PC-9 (cell line): Measurements from ENCODE around the gene RPTOR.

Source experiments
- EZH2 ChIP-seq: fragments of 200-600 bp; sonication (generic); IDR thresholded peaks from 2 replicates; pipeline ENCODE4 v1.8.0; 2017; ENCODE audit warnings: antibody characterized with exemption, low read depth
- TF ChIP-seq, protein P1 (sequence below): fragments of 200-600 bp; sonication (generic); conservative IDR thresholded peaks from 2 replicates; pipeline ENCODE4 v1.6.1; 2017; ENCODE audit warnings: mixed run types, antibody characterized with exemption, mild to moderate bottlenecking, moderate library complexity

DNA sequence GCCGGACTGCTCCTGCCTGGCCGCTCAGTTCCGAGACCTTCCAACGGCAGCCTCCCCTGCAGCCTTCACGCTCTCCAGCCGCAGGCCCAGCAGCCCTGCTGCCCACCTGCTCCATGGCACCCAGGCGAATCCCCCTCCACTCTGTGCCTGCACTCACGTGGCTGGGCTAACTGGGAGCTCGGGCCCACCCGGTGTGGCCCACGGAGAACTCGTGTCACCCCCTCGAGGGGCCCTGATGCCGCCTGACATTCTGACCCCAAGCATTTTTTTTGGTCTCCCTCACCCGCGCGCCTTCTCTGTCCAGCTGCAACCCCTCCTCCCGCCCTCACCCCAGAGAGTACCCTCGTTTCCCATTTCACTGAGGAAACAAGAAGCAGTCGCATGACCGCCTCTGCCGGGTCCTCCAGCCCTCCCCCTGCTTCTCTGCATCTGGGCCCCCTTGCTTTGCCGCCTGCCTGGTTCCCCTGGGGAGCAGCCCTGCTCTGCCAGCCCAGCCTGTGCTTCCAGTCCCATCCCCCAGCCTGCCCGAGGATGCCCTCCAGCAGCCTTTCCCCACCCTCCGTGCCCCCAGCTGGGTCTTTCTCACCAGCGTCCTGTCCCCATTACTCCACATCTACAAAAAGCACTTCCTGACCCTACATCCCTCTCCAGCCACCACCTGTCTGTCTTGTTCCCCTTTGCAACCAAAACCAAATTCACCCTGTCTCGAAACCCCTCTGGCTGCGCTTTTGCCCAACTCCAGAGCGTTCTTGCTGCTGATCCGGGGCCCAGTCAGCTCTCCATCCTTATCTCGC lies 300.6 kb downstream of the RPTOR start:
- TF ChIP-seq EZH2, result no peak
- TF ChIP-seq, protein P1, sequence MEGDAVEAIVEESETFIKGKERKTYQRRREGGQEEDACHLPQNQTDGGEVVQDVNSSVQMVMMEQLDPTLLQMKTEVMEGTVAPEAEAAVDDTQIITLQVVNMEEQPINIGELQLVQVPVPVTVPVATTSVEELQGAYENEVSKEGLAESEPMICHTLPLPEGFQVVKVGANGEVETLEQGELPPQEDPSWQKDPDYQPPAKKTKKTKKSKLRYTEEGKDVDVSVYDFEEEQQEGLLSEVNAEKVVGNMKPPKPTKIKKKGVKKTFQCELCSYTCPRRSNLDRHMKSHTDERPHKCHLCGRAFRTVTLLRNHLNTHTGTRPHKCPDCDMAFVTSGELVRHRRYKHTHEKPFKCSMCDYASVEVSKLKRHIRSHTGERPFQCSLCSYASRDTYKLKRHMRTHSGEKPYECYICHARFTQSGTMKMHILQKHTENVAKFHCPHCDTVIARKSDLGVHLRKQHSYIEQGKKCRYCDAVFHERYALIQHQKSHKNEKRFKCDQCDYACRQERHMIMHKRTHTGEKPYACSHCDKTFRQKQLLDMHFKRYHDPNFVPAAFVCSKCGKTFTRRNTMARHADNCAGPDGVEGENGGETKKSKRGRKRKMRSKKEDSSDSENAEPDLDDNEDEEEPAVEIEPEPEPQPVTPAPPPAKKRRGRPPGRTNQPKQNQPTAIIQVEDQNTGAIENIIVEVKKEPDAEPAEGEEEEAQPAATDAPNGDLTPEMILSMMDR, result no peak
